ENCODE data around the gene WASF3.

Gene WASF3

DNA sequence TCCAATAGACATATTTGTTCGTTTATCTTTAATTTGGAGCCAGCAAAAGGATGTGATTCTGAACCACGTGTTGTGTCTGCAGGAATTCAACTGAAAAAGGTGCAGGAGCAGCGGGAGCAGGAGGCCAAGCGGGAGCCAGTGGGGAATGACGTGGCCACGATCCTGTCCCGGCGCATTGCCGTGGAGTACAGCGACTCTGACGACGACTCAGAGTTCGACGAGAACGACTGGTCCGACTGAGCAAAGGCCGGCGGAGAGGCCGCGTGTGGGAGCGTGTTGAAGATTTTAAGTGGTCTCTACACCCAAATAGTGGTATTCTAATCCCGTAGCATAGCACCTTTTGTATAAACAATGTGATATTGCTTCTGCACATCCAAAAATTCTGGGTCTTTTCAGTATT, 128.1 kb downstream of the WASF3 start:
- DNase-seq (ENCODE audit: low read depth), result no peak

DNA sequence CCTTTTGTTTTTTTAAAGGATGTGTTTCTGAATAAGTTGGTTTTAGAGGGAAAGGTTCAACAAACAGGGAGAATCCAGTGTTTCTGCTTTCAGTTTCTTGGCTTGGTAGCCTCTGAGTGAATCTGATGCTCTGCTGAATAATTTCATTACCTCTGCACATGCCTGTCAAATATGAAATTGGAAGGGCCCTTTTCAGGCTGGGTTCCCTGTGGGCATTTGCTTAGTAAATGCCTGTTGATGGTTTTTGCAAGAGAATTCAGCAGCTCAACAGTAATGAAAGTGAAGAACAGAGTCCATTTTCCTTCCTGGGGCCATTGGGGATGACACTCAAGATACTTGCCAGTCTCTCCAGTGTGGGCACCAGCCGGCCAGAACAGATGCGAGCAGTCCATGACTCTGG, 128.8 kb downstream of the WASF3 start:
- no peak for DNase-seq (ENCODE audit: low read depth)

DNA sequence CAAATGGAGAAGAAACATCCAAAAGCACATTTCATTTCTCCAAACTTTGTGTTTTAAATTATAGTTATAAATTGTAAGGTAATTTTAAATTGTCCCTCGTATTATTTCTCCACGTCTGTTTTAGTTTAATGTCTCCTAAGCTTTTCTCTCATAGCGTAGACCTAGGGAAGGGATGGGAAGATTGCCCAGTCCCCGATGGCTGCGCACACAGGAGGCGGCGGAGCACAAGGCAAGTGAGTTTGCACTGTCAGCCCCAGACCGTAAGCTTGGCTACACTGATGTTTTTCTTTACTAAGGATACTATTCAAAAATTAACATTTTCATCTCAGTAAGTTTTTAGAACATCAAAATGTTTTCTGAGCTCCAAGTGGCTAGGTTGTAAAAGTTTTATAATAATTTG, 130.8 kb downstream of the WASF3 start:
- no peak for DNase-seq (ENCODE audit: low read depth)

DNA sequence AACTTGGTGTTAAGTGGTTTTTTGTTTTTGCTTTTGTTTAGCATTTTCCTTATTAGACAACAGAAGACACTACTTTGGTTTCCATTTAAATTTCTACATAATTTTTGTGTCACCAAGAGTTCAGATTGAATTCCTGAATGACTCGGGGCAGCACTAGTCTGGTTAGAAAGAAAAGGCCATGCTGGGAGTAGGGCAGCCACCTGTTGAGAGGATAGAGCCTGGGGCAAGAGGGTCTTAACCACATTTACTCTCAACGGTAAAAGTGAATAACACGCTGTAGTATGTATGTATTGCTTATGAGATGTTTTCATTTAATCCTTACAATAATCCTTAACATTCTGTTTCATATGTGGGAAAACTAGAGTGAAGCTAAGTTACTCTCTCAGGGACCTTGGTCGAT, 131.5 kb downstream of the WASF3 start:
- no peak for DNase-seq (ENCODE audit: low read depth)

DNA sequence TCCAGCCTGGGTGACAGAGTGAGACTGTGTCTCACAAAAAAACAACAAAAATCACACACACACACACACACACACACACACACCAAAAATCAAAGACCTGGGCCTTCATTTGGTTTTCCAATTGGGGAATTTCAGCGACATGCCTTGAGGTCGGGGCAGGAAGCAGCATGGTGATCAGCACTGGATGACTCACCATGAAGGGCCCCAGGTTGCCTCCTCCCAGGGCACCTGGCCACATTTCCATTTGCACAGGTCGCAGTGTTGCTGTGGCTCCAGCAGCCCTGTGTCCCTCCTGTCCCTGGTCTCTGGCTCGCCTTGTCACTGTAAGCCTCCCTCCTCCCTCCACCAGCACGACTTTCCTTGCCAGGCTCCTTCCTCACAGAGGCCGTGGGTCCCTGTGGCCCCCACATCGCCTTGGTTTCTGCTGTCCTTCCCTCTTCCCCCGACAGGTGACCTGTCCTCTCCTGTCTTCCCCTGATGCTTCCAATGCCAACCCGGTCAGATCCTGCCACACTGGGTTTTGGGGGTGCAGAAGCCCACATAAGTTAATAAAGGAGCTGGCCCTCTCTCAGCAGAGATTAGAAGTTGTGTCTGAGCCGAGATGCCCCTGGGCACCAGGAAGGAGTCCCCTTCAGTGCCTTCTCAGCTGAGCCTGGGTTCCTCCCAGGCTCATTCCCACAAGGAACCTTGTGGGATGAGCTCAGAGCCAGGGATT, 136.4 kb downstream of the WASF3 start:
- DNase-seq (ENCODE audit: low read depth), result no peak

DNA sequence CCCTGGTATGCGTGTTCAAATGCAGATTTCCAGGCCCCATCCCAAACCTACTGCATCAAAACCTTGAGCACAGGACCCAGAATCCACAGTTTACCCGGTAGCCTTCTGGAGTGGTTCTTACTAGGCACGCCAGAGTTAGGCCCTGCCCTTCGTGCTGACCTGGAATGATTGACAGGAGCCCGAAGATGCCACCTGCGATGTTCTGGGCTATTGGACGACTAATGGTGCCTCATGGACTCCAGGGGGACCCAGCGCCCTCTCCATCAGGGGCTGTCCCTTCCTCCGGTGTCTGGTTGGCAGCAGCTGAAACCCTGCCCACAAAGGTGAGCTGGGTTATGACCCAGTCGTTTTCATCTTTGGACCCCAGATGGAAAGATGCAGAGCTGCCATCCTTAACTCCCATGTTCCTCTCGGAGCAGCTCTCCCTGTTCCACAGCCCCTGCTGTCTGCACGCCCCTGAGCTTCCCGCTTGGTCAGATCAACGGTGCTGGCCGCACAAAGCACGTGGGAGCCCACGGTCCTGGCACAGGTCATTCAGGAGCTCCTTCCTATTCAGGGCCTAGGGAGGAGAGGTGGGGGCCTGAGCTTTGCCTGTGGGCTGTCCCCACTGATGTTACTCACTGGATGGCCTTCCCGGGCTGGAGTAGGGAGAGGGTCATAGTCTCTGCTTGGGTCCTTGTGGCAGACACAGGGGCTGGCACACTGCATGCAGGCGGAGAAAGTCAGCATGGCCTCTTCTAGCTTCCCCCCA, 137.3 kb downstream of the WASF3 start:
- DNase-seq (ENCODE audit: low read depth), result no peak

DNA sequence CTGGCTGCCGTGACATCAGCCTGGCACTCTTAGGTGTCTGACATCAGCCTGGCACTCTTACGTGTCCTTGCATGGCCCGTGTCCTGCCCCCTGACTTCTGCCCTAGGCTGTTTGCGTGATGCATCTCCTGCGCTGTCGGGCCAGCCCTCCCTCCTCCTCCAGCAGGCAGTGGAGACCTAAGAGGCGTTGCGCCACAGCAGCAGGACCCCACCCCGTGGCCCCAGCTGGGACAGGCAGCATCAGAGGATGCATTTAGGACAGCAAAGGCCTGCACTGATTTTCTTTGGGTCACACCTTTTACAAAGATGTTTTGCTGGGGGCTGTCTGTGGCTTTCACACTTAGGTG, 137.8 kb downstream of the WASF3 start:
- DNase-seq (ENCODE audit: low read depth), result no peak

DNA sequence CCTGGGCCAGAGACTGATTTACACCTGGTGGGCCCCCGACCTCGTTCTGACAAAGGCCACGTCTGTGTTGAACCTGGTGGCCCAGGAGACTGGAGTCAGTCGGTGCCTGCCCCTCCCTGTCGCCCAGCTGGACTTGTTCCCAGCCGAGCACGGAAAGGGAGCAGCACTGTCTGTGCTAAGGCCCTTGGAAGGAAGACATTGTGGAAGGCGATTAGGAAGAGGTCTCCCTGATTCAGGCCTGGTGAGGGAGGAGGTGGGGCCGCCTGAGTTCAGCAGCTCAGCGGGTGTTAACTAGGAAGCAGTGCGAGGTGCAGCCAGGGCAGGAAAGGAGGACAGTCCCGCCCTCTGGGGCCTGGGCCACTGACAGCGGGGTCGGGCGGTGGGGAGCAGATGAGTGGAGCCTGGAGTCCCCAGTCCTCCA, 138.4 kb downstream of the WASF3 start:
- no peak for DNase-seq (ENCODE audit: low read depth)

DNA sequence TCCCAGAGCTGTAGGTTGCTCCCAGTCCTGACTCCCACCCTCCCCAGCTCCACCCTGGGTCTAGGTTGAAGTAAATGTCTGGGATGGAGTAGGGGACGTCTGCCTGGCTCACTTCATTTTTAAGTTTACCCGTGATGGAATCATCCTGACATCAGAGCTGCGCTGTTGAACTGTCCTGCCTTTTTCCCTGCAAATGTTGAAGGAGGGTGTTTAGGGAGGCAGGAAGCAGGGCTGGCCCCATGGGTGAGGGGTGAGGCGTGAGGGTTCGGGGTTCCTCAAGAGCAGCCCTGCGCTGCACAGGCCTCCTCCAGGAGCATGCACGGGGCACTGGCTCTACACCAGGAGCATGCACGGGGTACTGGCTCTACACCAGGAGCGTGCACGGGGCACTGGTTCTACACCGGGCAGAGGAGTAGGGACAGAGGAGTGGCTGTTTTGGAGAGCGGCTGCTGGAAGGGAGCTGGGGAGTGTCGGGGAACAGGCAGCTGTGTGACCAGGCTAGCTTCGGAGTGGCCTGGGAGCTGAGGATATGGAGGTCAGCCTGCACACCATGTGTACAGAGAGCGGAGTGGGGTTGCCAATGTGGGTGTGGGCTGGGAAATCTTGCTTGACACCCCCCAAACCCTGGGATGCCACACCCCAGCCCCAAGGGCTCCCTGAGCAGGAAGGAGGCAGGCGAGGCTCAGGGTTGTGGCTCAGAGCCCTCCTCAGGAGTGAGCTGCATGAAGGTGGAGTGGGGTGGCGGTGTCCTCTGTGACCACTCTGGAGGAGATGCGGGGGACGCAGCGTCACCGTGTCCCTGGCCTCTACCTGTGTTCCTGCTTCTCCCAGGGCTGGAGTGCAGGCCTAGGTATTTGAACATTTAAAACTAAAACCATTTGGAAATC, 139.8 kb downstream of the WASF3 start:
- DNase-seq (ENCODE audit: low read depth), result no peak

DNA sequence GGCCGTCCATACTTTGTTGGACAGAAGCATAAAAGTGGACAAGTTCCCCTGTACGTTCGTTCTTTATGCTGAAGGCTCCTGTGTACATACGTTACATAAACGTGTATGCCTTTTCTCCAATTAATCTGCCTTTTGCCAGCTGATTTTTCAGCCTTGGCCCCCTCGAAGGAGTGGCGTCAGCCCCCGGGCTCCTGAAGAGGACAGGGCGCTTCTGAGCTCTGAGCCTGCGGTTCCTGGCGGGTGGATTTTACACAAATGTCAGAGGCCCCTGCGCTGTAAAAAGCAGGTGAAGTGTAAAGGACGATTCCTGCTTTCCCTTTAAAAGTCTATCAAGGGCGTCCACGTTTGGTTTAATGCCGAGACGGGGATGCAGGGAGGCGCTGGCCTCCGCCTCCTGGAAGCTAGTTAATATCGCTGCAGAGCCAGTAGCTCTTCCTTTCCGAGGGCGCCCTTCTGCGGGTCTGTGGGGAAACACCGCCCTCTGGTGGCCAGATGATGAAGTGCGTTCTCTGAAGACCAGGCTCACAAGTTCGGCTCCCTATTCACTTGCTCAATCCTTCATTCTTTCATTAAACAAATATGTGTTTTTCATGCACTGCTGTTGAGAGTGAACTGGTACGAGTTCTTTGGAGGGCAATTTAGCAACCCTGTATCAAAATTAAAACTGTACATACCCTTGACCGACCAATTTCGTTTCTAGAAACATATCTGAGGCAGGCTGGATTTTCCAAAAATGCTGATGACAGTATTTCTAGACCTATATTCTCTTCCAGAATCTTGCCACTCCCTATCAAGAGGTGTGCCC, 141.1 kb downstream of the WASF3 start:
- peak; percentile 37 for DNase-seq (ENCODE audit: low read depth)

DNA sequence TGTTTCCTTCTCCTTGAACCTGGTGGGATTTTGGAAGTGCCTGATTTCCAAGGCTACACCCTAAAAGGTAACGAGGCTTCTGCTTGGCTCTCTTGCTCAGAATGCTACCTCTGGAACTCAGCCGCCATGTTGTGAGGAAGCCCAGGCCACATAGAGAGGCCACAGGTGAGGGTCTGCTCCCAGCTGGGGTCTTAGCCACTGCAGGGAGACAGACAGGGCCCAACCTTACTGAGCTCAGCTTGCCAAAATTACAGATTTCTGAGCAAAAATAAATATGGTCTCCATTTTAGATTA, 141.7 kb downstream of the WASF3 start:
- DNase-seq (ENCODE audit: low read depth), result no peak

DNA sequence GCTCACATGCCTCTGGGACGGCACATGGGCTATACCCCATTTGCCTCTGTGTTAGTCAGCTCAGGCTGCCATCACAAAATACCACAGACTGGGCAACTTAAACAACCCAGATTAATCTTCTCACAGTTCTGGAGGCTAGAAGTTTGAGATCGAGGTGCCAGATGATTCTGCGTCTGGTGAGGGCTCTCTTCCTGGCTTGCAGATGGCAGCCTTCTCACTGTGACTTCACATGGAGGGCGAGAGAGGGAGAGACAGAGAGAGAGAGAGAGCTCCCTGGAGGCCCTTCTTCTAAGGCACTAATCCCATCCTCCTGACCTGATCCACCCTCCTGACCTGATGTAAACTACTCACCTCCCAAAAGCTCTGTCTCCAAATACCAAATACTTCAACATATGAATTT, 148.1 kb downstream of the WASF3 start:
- DNase-seq (ENCODE audit: low read depth), result no peak

DNA sequence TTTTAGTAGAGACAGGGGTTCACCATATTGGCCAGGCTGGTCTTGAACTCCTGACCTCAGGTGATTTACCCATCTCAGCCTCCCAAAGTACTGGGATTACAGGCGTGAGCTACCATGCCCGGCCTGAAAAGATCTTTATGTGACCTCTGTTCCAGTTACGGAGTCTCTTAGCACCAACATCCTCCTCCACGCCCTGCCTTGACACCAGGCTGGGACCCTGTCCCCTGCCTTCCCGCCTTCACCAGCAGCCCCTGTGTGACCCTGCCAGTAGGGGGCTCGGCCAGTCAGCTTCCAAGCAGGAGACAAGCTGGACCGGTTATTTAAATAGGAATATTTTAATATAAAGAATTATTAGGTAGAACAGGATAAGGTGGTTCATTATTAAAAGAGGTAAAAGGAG, 148.9 kb downstream of the WASF3 start:
- DNase-seq (ENCODE audit: low read depth), result no peak

DNA sequence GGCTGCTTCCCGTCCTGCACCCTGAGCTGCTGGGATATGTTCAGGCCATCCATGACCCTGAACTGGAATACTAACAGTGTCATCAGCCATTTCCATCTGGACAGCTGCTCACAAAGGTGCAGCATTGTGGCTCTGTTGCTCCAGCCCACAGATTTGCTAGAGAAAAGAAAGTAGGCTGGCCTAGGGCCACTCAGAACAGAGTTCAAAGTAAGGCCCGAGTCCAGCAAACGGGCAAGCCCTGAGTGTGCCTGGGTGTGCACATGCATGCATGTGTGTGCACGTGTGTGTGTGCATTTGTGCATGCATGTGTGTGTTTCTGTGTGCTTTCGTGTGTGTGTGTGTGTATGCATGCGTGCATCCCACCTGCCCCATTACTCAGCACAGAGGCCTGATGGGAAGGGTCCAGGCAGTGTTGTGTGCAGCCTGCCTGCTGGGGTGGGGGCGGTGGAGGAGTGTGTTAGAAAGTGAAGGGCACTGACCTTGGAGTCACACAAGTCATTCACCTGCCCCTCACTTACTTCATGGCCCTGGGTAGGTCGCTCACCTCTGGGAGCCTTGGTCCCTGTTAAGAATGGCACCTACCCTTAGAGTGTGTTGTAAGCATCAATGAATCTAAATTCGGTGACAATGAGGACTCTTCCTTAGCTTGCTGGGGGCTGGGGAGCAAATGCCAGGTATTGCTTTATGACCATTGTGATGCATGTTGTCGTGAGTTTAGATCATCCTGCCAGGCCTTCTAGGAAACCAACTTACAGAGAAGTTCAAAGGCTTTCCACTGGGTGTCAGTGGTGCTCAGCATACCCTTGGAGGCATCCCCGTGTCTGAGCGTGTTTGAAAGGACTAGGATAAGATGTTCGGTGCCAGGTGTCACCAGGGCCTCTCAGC, 149.9 kb downstream of the WASF3 start:
- DNase-seq (ENCODE audit: low read depth), result peak; percentile 7

DNA sequence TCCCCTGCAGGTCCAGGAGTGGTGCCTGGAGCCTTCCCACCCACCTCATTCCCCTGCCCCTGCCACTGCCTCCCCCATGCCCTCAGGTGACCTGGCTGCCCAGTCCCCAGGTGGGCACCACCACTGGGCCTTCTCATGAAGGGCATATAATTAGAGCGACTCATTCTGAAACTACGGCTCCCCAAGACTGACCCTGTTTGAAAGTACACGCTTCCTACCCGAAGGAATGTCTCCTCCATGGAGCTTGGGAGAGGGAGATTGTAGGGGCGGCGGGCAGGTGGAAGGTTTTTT, 150.5 kb downstream of the WASF3 start:
- DNase-seq (ENCODE audit: low read depth), result no peak

DNA sequence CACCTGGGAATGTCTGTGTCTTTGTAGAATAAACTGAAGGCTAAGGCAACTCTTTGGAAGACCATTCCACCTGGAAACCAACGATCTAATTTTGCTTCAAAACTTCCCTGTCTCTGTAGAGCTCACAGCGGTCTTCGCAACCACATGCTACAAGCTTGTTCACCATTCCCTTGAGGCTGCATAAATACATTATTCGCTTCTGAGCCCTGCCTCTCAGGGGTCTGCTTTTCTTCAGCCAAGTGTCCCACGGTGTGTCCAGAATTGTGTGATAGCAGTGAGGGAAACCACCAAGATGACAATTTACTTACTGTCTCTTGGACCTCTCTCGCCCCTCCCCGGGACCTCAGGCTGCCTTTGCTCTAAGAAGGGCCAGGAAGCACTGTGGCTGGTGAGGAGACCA, 152.0 kb downstream of the WASF3 start:
- no peak for DNase-seq (ENCODE audit: low read depth)

DNA sequence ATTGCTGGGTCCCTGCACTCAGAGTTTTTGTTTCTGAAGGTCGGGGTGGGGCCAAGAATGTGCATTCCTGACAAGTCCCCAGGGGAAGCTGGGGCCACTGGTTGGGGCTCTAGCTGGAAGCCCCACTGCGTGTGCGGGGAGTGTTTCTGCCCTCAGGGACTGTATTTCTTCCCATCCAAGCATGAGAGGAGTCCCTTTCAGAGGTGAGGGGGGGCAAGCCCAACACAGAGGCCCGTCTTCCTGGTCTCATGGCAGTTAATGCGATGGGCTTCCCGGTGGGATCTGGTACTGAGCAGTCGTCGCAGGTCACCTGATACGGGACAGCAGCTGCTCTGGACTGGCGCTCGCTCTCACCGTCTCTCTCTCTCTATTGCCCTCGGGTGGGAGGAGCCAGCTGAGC, 152.7 kb downstream of the WASF3 start:
- DNase-seq (ENCODE audit: low read depth), result no peak

DNA sequence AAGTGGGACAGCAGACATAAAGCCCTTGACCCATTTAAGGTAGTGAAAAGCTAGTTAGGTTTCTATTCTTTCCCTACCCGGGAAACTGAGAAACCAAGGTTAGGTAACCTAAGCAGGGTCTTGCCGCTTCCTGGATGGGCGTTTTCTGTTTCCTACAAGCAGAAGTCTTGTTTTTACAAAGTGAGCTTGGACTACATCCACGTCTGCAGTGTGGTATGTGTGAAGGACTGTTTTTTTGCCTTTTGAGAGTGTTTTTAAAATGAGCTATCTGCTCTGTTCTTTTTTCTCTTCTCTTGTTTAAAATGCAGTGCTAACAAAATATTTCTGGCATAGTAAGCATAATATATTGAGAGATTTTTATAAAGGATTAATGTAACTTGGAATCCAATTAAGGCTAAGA, 153.7 kb downstream of the WASF3 start:
- DNase-seq (ENCODE audit: low read depth), result no peak

DNA sequence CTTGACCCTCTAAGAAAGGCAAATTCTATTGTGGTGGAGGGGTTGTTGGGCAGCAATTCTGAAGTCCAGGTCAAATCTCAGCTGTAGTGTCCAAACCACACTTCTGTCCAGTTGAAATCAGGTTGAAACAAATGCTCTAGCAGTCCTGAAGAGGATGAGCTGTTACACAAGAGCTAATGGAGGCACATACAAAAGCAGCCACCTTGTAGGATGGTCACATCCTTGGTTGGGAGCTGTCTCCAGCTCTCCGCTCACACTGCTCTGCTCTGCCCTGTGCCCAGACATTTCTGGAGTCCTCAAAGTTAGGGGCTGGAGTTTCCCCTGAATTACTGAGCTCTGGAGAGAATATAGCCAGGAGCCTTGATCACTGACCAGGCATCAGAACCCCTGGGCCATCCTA, 155.9 kb downstream of the WASF3 start:
- no peak for DNase-seq (ENCODE audit: low read depth)

DNA sequence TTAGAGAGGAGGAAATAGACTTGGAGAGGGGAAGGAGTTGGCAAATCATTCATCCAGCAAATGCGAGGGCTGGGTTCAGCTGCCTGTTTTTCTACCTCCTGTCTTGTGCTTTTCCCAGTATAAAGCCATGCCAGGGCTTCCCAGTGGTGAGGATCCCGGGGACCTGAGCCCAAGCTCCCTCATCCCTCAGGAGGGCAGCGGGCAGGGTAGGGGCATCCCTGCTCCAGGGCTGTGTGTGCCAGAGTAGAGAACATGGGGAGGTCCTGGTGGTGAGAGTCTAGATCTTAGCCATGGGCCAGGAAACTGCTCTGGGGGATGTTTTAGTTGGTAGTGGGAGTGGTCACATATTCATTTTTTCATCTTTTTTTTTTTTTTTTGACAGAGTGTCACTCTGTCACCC, 159.5 kb downstream of the WASF3 start:
- DNase-seq (ENCODE audit: low read depth), result no peak

DNA sequence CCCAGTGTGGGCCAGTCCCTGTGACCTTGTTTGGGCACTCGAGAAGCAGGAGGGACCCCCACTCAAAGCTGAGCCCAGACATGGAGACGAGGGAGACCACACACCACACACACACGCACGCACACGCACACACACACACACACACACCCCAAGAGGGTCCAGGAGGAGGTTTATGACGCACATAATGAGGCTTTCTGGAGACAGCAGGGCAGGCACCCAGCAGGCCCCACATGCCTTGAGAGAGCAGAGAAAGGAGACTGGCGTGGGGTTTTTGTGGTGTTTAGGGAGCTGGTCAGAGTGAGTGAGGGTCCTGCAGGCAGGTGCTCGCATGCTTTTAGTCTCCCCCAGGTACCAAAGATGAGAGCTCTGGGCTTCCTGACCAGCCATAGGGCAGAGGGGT, 160.7 kb downstream of the WASF3 start:
- DNase-seq (ENCODE audit: low read depth), result no peak

DNA sequence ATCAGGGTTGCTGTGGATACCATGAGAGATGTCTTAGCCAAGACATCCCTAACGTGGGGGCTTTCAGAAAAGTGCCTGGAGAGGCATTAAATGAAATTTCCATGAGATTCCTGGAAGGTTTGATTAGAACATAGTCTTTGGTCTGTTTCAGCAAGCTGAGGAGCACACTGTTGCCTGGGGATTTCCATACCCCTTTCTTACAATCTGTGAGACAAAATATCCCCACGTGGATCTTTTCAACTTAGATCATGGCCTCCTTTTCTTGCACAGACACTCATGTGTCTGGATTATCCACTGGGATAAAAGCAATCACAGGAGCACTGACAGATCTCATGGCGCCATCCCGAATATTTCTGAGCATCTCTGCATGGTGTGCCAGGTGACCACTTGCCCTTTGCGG, 161.4 kb downstream of the WASF3 start:
- no peak for DNase-seq (ENCODE audit: low read depth)

Data from GM04503 (cell line).